H9 (cell line): ENCODE measurements around the gene FAM219B. TPM values are rescaled to one million over a fixed set of nuclear protein-coding genes. Genes with fewer than 3 reads are reported as not detected.

Source experiments
- DNase-seq: peaks from one replicate; pipeline ENCODE4 v3.0.0-alpha.2; 2017
- H2AFZ ChIP-seq: one replicate; pipeline ENCODE4 v1.6.1; 2013; ENCODE audit warnings: mild to moderate bottlenecking, low read length, control low read depth, moderate library complexity
- H2AK5ac ChIP-seq: 2 replicates; pipeline ENCODE4 v1.6.1; 2013; ENCODE audit warnings: low read length, control low read depth, mixed read lengths; ENCODE audit not compliant: insufficient read length
- H2BK120ac ChIP-seq: one replicate; pipeline ENCODE4 v1.6.1; 2013; ENCODE audit warnings: low read depth, mild to moderate bottlenecking, low read length, control low read depth, inconsistent platforms; ENCODE audit not compliant: poor library complexity, severe bottlenecking
- H2BK12ac ChIP-seq: 2 replicates; pipeline ENCODE4 v1.6.1; 2013; ENCODE audit warnings: low read length, control low read depth, mixed read lengths, low read depth; ENCODE audit not compliant: insufficient read length
- H2BK15ac ChIP-seq: 2 replicates; pipeline ENCODE4 v1.6.1; 2013; ENCODE audit warnings: low read depth, low read length, control low read depth
- H2BK20ac ChIP-seq: one replicate; pipeline ENCODE4 v1.6.1; 2013; ENCODE audit warnings: low read depth, mild to moderate bottlenecking, low read length, control low read depth, inconsistent platforms; ENCODE audit not compliant: poor library complexity, severe bottlenecking
- H2BK5ac ChIP-seq: 2 replicates; pipeline ENCODE4 v1.6.1; 2013; ENCODE audit warnings: low read length, control low read depth, mixed read lengths; ENCODE audit not compliant: insufficient read length
- H3K14ac ChIP-seq: 2 replicates; pipeline ENCODE4 v1.6.1; 2013; ENCODE audit warnings: low read length, control low read depth; ENCODE audit not compliant: insufficient read depth
- H3K18ac ChIP-seq: 2 replicates; pipeline ENCODE4 v1.6.1; 2013; ENCODE audit warnings: low read depth, mild to moderate bottlenecking, mixed read lengths, low read length, control low read depth; ENCODE audit not compliant: insufficient read length
- H3K23ac ChIP-seq: 2 replicates; pipeline ENCODE4 v1.6.1; 2013; ENCODE audit warnings: low read length, control low read depth, mixed read lengths, low read depth; ENCODE audit not compliant: insufficient read length
- H3K23me2 ChIP-seq: 2 replicates; pipeline ENCODE4 v1.6.1; 2013; ENCODE audit warnings: low read depth, mild to moderate bottlenecking, mixed read lengths, low read length, control low read depth; ENCODE audit not compliant: insufficient read length, poor library complexity, severe bottlenecking
- H3K27ac ChIP-seq: 2 replicates; pipeline ENCODE4 v1.5.1; 2013; ENCODE audit warnings: low read length, control low read depth, mixed read lengths, low read depth; ENCODE audit not compliant: insufficient read length
- H3K27me3 ChIP-seq: 2 replicates; pipeline ENCODE4 v1.6.1; 2013; ENCODE audit warnings: low read length, control low read depth, inconsistent platforms; ENCODE audit not compliant: insufficient read depth
- H3K4ac ChIP-seq: 2 replicates; pipeline ENCODE4 v1.6.1; 2013; ENCODE audit warnings: low read depth, mild to moderate bottlenecking, control low read depth, inconsistent platforms, low read length, moderate library complexity
- H3K4me1 ChIP-seq: 2 replicates; pipeline ENCODE4 v1.6.1; 2013; ENCODE audit warnings: low read length, control low read depth, inconsistent platforms; ENCODE audit not compliant: insufficient read depth
- H3K4me2 ChIP-seq: 2 replicates; pipeline ENCODE4 v1.6.1; 2013; ENCODE audit warnings: low read length, control low read depth, mixed read lengths; ENCODE audit not compliant: insufficient read length, insufficient read depth
- H3K56ac ChIP-seq: 2 replicates; pipeline ENCODE4 v1.6.1; 2013; ENCODE audit warnings: low read depth, mild to moderate bottlenecking, mixed read lengths, low read length, control low read depth; ENCODE audit not compliant: insufficient read length
- H3K79me1 ChIP-seq: 2 replicates; pipeline ENCODE4 v1.6.1; 2013; ENCODE audit warnings: low read depth, mild to moderate bottlenecking, moderate library complexity, low read length, control low read depth, inconsistent platforms; ENCODE audit not compliant: insufficient read depth, poor library complexity, severe bottlenecking
- H3K79me2 ChIP-seq: 2 replicates; pipeline ENCODE4 v1.6.1; 2013; ENCODE audit warnings: low read length, control low read depth, inconsistent platforms; ENCODE audit not compliant: insufficient read depth
- H3K9ac ChIP-seq: 2 replicates; pipeline ENCODE4 v1.6.1; 2013; ENCODE audit warnings: low read length, control low read depth, mixed read lengths; ENCODE audit not compliant: insufficient read length; ENCODE audit errors: extremely low read depth
- H3K9me3 ChIP-seq: one replicate; pipeline ENCODE4 v1.6.1; 2013; ENCODE audit warnings: low read depth, low read length, inconsistent platforms; ENCODE audit not compliant: control insufficient read depth
- H3T11ph ChIP-seq: one replicate; pipeline ENCODE4 v1.6.1; 2013; ENCODE audit warnings: mild to moderate bottlenecking, low read length, control low read depth, inconsistent platforms
- H4K20me1 ChIP-seq: one replicate; pipeline ENCODE4 v1.6.1; 2013; ENCODE audit not compliant: control insufficient read depth, insufficient read length, insufficient read depth
- H4K5ac ChIP-seq: 2 replicates; pipeline ENCODE4 v1.6.1; 2013; ENCODE audit warnings: low read depth, mild to moderate bottlenecking, mixed read lengths, low read length, control low read depth; ENCODE audit not compliant: insufficient read length
- H4K8ac ChIP-seq: replicated peaks from 2 replicates; pipeline ENCODE4 v1.6.1; 2013; ENCODE audit warnings: low read length, control low read depth, mixed read lengths, low read depth; ENCODE audit not compliant: insufficient read length
- H4K91ac ChIP-seq: 2 replicates; pipeline ENCODE4 v1.6.1; 2013; ENCODE audit warnings: low read depth, mild to moderate bottlenecking, moderate library complexity, mixed read lengths, low read length, control low read depth; ENCODE audit not compliant: insufficient read length
- H3K27ac Mint-ChIP-seq, 3 experiments: 2 replicates in 2 of 3; 3 replicates in 1 of 3; pipeline ENCODE4 v1.8.0; 2020 to 2021; ENCODE audit warnings: mixed read lengths in 3 of 3, mild to moderate bottlenecking in 1 of 3, moderate library complexity in 1 of 3
- H3K27me3 Mint-ChIP-seq: 2 replicates; pipeline ENCODE4 v1.8.0; 2021; ENCODE audit warnings: low read depth, mild to moderate bottlenecking, moderate library complexity, mixed read lengths
- H3K36me3 Mint-ChIP-seq, 3 experiments: 2 replicates in 2 of 3; 3 replicates in 1 of 3; pipeline ENCODE4 v1.8.0; 2020 to 2021; ENCODE audit warnings: low read depth in 3 of 3, mixed read lengths in 3 of 3; ENCODE audit not compliant: insufficient read depth in 1 of 3
- H3K4me1 Mint-ChIP-seq, 2 experiments: 2 replicates each; pipeline ENCODE4 v1.8.0; 2020; ENCODE audit warnings: mixed read lengths in 2 of 2
- H3K4me3 Mint-ChIP-seq, 2 experiments: 2 replicates in 1 of 2; 3 replicates in 1 of 2; pipeline ENCODE4 v1.8.0; 2020 to 2021; ENCODE audit warnings: mild to moderate bottlenecking in 2 of 2, mixed read lengths in 2 of 2, moderate library complexity in 1 of 2
- H3K9me3 Mint-ChIP-seq, 2 experiments: 2 replicates in 1 of 2; 3 replicates in 1 of 2; pipeline ENCODE4 v1.8.0; 2020; ENCODE audit warnings: mild to moderate bottlenecking in 2 of 2, mixed read lengths in 2 of 2, moderate library complexity in 1 of 2
- whole genome bisulfite sequencing: extraction: QIAGEN DNeasy Blood & Tissue Kit; methylation state at CpG from one replicate; pipeline ENCODE4 v1.1.7; 2013; ENCODE audit warnings: missing lambda C conversion rate, low lambda C conversion rate, mixed read lengths; ENCODE audit not compliant: insufficient read length; ENCODE audit errors: extremely low coverage; 5-methylcytosine and 5-hydroxymethylcytosine counted together
- total RNA-seq: library from RNA; stranded (reverse); gene quantifications from 2 replicates; pipeline ENCODE4 v1.2.1, GENCODE V29; 2021
- TF ChIP-seq, protein P1 (sequence below): fragments of 200-600 bp; sonication (generic); conservative IDR thresholded peaks from 3 replicates; pipeline ENCODE4 v1.8.0; 2021; ENCODE audit warnings: antibody characterized with exemption, mild to moderate bottlenecking

Gene FAM219B
- total RNA-seq, 1 experiment from 2014 or later, result 60.3 TPM

DNA sequence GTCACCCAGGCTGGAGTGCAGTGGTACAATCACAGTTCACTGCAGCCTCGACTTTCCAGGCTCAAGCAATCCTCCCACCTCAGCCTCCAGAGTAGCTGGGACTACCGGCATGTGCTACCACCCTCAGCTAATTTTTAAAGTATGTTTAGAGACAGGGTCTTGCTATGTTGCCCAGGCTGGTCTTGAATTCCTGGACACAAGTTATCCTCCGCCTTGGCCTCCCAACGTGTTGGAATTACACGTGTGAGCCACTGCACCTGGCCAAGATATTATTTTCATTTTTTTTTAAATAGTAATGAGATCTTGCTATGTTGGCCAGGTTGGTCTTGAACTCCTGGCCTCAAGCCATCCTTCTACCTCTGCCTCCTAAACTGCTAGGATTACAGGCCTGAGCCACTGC lies 21.2 kb downstream of the FAM219B start:
- H3K56ac ChIP-seq, result no peak overlapping the region

More for the DNA sequence above, 21.2 kb downstream of the FAM219B start:
- H3K23ac ChIP-seq, result no peak overlapping the region
- no CpG with 5 or more reads among the region's 5 CpGs for WGBS
- Mint-ChIP-seq H3K27ac (no peak overlapping the region), H3K4me3 (no peak overlapping the region), H3K27me3 (peaks cover 5% of the 10 kb centered on the region), H3K4me1 (peaks cover 16 to 24% of the 10 kb centered on the region in 2 experiments), H3K36me3 (peaks cover 0 to 8% (median 6%) of the 10 kb centered on the region in 3 experiments; a peak in 4 of 7 replicates), H3K9me3 (peaks cover 6 to 9% of the 10 kb centered on the region in 2 experiments; a peak in 4 of 5 replicates)
- H3K23me2 ChIP-seq, result peaks cover 10% of the 10 kb centered on the region
- no peak overlapping the region for H4K8ac ChIP-seq
- H3K4me2 ChIP-seq, result no peak overlapping the region
- H3K14ac ChIP-seq, result no peak overlapping the region
- no peaks in the 10 kb centered on the region for H4K20me1 ChIP-seq
- H3T11ph ChIP-seq, result no peak overlapping the region
- no peak overlapping the region for H3K27ac ChIP-seq
- no peaks in the 10 kb centered on the region for H3K79me2 ChIP-seq
- H2BK12ac ChIP-seq, result no peak overlapping the region
- no peak overlapping the region for H2BK20ac ChIP-seq
- DNase-seq, result no peak
- no peak overlapping the region for H4K91ac ChIP-seq
- TF ChIP-seq, protein P1, sequence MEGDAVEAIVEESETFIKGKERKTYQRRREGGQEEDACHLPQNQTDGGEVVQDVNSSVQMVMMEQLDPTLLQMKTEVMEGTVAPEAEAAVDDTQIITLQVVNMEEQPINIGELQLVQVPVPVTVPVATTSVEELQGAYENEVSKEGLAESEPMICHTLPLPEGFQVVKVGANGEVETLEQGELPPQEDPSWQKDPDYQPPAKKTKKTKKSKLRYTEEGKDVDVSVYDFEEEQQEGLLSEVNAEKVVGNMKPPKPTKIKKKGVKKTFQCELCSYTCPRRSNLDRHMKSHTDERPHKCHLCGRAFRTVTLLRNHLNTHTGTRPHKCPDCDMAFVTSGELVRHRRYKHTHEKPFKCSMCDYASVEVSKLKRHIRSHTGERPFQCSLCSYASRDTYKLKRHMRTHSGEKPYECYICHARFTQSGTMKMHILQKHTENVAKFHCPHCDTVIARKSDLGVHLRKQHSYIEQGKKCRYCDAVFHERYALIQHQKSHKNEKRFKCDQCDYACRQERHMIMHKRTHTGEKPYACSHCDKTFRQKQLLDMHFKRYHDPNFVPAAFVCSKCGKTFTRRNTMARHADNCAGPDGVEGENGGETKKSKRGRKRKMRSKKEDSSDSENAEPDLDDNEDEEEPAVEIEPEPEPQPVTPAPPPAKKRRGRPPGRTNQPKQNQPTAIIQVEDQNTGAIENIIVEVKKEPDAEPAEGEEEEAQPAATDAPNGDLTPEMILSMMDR, result no peak
- H3K79me1 ChIP-seq, result no peaks in the 10 kb centered on the region
- H3K9ac ChIP-seq, result no peak overlapping the region
- H2BK5ac ChIP-seq, result no peak overlapping the region
- H2AK5ac ChIP-seq, result no peak overlapping the region
- no peak overlapping the region for H2BK120ac ChIP-seq
- H4K5ac ChIP-seq, result no peak overlapping the region
- no peaks in the 10 kb centered on the region for H3K4me1 ChIP-seq
- no peak overlapping the region for H2BK15ac ChIP-seq
- no peaks in the 10 kb centered on the region for H3K27me3 ChIP-seq
- H3K4ac ChIP-seq, result no peak overlapping the region
- no peak overlapping the region for H3K18ac ChIP-seq
- H2AFZ ChIP-seq, result no peak overlapping the region
- peaks cover 11% of the 10 kb centered on the region for H3K9me3 ChIP-seq
